SU-DHL-6 (cell line): ENCODE measurements around the gene TBC1D19.

Experiments
- H2AFZ ChIP-seq: fragments of 200-600 bp; sonication (generic); 2 replicates; pipeline ENCODE4 v1.6.1; 2014; ENCODE audit warnings: low read depth, mild to moderate bottlenecking, moderate library complexity, mixed read lengths, antibody characterized with exemption, low read length; ENCODE audit not compliant: severe bottlenecking
- H3F3A ChIP-seq: fragments of 200-600 bp; shearing (Covaris generic); 2 replicates; pipeline ENCODE4 v1.6.0; 2016; ENCODE audit warnings: antibody characterized with exemption, mild to moderate bottlenecking; ENCODE audit not compliant: insufficient read depth
- H3K27ac ChIP-seq: fragments of 200-600 bp; sonication (generic); 2 replicates; pipeline ENCODE4 v1.5.1; 2016; ENCODE audit warnings: low read depth, mild to moderate bottlenecking, low read length, moderate library complexity, mixed read lengths
- H3K27me3 ChIP-seq: fragments of 200-600 bp; sonication (generic), shearing (Covaris generic); 2 replicates; pipeline ENCODE4 v1.6.0; 2014; ENCODE audit warnings: mild to moderate bottlenecking, low read length
- H3K36me3 ChIP-seq: fragments of 200-600 bp; sonication (generic); 2 replicates; pipeline ENCODE4 v1.6.1; 2014; ENCODE audit warnings: mild to moderate bottlenecking, low read length, mixed read lengths
- H3K4me2 ChIP-seq: fragments of 300-600, 200-600 bp; shearing (Covaris generic), sonication (generic); 2 replicates; pipeline ENCODE4 v1.6.0; 2014; ENCODE audit warnings: low read length, low read depth, mild to moderate bottlenecking; ENCODE audit not compliant: poor library complexity, severe bottlenecking
- H3K4me3 ChIP-seq: fragments of 200-600 bp; sonication (generic); 2 replicates; pipeline ENCODE4 v1.5.1; 2014; ENCODE audit warnings: antibody characterized with exemption, low read length, mild to moderate bottlenecking, mixed read lengths; ENCODE audit not compliant: insufficient read depth, poor library complexity, severe bottlenecking
- H3K79me2 ChIP-seq: fragments of 200-600 bp; sonication (generic); 2 replicates; pipeline ENCODE4 v1.6.1; 2014; ENCODE audit warnings: mild to moderate bottlenecking, low read length, moderate library complexity; ENCODE audit not compliant: insufficient read depth
- H3K9ac ChIP-seq: fragments of 200-600 bp; sonication (generic); 2 replicates; pipeline ENCODE4 v1.7.0; 2014; ENCODE audit warnings: mild to moderate bottlenecking, low read length
- H3K9me2 ChIP-seq: fragments of 200-600 bp; sonication (generic); replicated peaks from 2 replicates; pipeline ENCODE4 v1.6.1; 2014; ENCODE audit warnings: low read length; ENCODE audit not compliant: insufficient read depth
- H3K9me3 ChIP-seq: fragments of 200-600 bp; sonication (generic); 2 replicates; pipeline ENCODE4 v1.6.1; 2014; ENCODE audit warnings: low read length, mixed read lengths; ENCODE audit not compliant: insufficient read depth
- H4K20me1 ChIP-seq: fragments of 200-600 bp; sonication (generic); 2 replicates; pipeline ENCODE4 v1.6.1; 2014; ENCODE audit warnings: low read depth, mild to moderate bottlenecking, antibody characterized with exemption, low read length, moderate library complexity, mixed read lengths
- CTCF ChIP-seq: fragments of 200-600 bp; sonication (generic); IDR thresholded peaks from one replicate; pipeline ENCODE4 v1.5.1; 2017; ENCODE audit warnings: antibody characterized with exemption, mild to moderate bottlenecking, low read length, moderate library complexity; ENCODE audit not compliant: insufficient read depth, poor library complexity, severe bottlenecking
- EZH2phosphoT487 ChIP-seq: fragments of 200-600 bp; sonication (generic), shearing (Covaris generic); conservative IDR thresholded peaks from 2 replicates; pipeline ENCODE4 v1.6.1; 2018; ENCODE audit warnings: mild to moderate bottlenecking, antibody characterized with exemption, low read length, moderate library complexity, mixed read lengths

Gene TBC1D19

GRCh38 chr4:26568446-26568994 is 15.4 kb upstream of the TBC1D19 start:
- no peak overlapping the region for H3K4me2 ChIP-seq
- no peak overlapping the region for H3K9ac ChIP-seq
- no peaks in the 10 kb centered on the region for H3K9me3 ChIP-seq
- no peaks in the 10 kb centered on the region for H3K79me2 ChIP-seq
- H3K27ac ChIP-seq: no peak overlapping the region
- no peaks in the 10 kb centered on the region for H3K27me3 ChIP-seq
- TF ChIP-seq CTCF (no peak), EZH2phosphoT487 (no peak)
- H2AFZ ChIP-seq: no peak overlapping the region
- no peaks in the 10 kb centered on the region for H3F3A ChIP-seq
- H4K20me1 ChIP-seq: no peaks in the 10 kb centered on the region
- no peak overlapping the region for H3K4me3 ChIP-seq
- H3K9me2 ChIP-seq: no peaks in the 10 kb centered on the region
- H3K36me3 ChIP-seq: no peaks in the 10 kb centered on the region

DNA sequence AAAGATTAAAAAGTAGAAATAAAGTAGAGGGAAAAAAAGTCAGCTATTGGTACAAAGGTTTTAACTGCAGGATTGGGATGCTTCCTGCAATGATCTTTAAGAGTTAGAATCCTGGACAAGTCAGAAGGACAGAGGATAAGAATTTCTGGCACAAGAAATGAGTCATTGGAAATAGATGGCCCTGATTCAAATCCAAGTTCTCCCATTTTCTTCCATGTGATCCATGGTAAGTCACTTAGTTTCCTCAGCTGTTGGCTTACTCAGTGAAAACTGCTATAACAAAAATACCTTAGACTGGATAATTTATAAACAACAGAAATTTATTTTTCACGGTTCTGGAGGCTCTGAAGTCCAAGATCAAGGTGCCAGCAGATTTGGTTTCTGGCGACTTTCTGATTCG is 13.3 kb upstream of the TBC1D19 start:
- H3K79me2 ChIP-seq: no peaks in the 10 kb centered on the region
- no peak overlapping the region for H3K27ac ChIP-seq
- no peaks in the 10 kb centered on the region for H3K36me3 ChIP-seq
- H3K27me3 ChIP-seq: no peaks in the 10 kb centered on the region
- no peak overlapping the region for H3K9ac ChIP-seq
- H3K4me3 ChIP-seq: no peak overlapping the region
- no peaks in the 10 kb centered on the region for H3F3A ChIP-seq
- no peaks in the 10 kb centered on the region for H3K9me2 ChIP-seq
- no peaks in the 10 kb centered on the region for H3K9me3 ChIP-seq
- no peak overlapping the region for H2AFZ ChIP-seq
- H4K20me1 ChIP-seq: no peaks in the 10 kb centered on the region
- TF ChIP-seq CTCF: no peak
- TF ChIP-seq EZH2phosphoT487: no peak
- H3K4me2 ChIP-seq: no peak overlapping the region

GRCh38 chr4:26573389-26573794 is 10.5 kb upstream of the TBC1D19 start:
- Histone ChIP-seq H3K9ac (no peak overlapping the region), H3K9me3 (no peaks in the 10 kb centered on the region), H3K79me2 (no peaks in the 10 kb centered on the region), H3K4me3 (no peak overlapping the region), H2AFZ (no peak overlapping the region), H4K20me1 (no peaks in the 10 kb centered on the region), H3K9me2 (no peaks in the 10 kb centered on the region), H3K36me3 (no peaks in the 10 kb centered on the region), H3K27me3 (no peaks in the 10 kb centered on the region), H3F3A (no peaks in the 10 kb centered on the region), H3K27ac (no peak overlapping the region), H3K4me2 (no peak overlapping the region)
- TF ChIP-seq EZH2phosphoT487: no peak
- TF ChIP-seq CTCF: no peak
